Measurements from ENCODE around the gene MOB3A.

DNA sequence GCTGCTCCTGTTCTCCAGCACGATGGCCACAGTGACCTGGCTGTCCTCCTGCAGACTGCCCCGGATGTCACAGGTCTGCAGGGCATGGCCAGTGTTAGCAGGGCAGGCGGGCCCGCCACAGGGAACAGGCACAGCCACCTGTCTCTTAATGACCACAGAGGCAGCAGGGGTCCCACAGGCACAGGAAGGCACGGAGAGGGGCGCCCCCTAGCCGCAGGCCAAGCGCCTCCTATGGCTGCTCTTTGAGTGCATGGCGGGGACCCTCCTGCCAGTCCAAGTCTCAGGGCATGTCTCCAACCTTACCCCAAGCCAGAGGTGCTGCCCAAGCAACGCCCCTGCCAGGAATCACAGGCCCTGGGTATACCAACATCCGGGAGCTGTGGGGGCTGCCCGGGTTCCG lies 14.7 kb upstream of the MOB3A start:
- TF ChIP-seq, protein P1, sequence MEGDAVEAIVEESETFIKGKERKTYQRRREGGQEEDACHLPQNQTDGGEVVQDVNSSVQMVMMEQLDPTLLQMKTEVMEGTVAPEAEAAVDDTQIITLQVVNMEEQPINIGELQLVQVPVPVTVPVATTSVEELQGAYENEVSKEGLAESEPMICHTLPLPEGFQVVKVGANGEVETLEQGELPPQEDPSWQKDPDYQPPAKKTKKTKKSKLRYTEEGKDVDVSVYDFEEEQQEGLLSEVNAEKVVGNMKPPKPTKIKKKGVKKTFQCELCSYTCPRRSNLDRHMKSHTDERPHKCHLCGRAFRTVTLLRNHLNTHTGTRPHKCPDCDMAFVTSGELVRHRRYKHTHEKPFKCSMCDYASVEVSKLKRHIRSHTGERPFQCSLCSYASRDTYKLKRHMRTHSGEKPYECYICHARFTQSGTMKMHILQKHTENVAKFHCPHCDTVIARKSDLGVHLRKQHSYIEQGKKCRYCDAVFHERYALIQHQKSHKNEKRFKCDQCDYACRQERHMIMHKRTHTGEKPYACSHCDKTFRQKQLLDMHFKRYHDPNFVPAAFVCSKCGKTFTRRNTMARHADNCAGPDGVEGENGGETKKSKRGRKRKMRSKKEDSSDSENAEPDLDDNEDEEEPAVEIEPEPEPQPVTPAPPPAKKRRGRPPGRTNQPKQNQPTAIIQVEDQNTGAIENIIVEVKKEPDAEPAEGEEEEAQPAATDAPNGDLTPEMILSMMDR (IDR thresholded peaks at IDR 0.05): no peak
- no peak for TF ChIP-seq POLR2A (IDR thresholded peaks at IDR 0.05)

Measured in body of pancreas (tissue), 4 donors.